Astrocyte (in vitro differentiated cells and primary cell): Measurements from ENCODE around the gene CMTM5. TPM values are rescaled to one million over a fixed set of nuclear protein-coding genes. Genes with fewer than 3 reads are reported as not detected.
A peak's percentile ranks its signal among the peaks of the same experiment; 100 is the strongest.

Experiments used
- DNase-seq: peaks from one replicate; pipeline ENCODE4 v3.0.0-alpha.2; 2010; ENCODE audit warnings: low read depth
- FAIRE-seq: peaks from 2 replicates; lab custom pipeline; 2011; peaks lifted over from hg19 to GRCh38; lab: Jason Lieb, UNC
- H2AFZ ChIP-seq: 2 replicates; pipeline ENCODE4 v1.6.0; 2012; ENCODE audit warnings: low read depth, low read length, inconsistent platforms
- H3K27ac ChIP-seq: 2 replicates; pipeline ENCODE4 v1.5.1; 2011; ENCODE audit warnings: low read depth, low read length, inconsistent platforms
- H3K27me3 ChIP-seq: 2 replicates; pipeline ENCODE4 v1.6.0; 2011; ENCODE audit warnings: low read length, inconsistent platforms; ENCODE audit not compliant: insufficient read depth
- H3K36me3 ChIP-seq: 2 replicates; pipeline ENCODE4 v1.5.1; 2011; ENCODE audit warnings: low read length, inconsistent platforms; ENCODE audit not compliant: insufficient read depth
- H3K4me1 ChIP-seq: 2 replicates; pipeline ENCODE4 v1.5.1; 2011; ENCODE audit warnings: low read length, inconsistent platforms; ENCODE audit not compliant: insufficient read depth
- H3K4me2 ChIP-seq: 2 replicates; pipeline ENCODE4 v1.6.0; 2012; ENCODE audit warnings: low read length, inconsistent platforms
- H3K4me3 ChIP-seq: 2 replicates; pipeline ENCODE4 v1.5.1; 2011; ENCODE audit warnings: low read depth, mild to moderate bottlenecking, low read length, inconsistent platforms; ENCODE audit not compliant: insufficient read depth
- H3K79me2 ChIP-seq: 2 replicates; pipeline ENCODE4 v1.6.0; 2012; ENCODE audit warnings: mild to moderate bottlenecking, low read length, inconsistent platforms; ENCODE audit not compliant: insufficient read depth
- H3K9ac ChIP-seq: 2 replicates; pipeline ENCODE4 v1.6.0; 2012; ENCODE audit warnings: mild to moderate bottlenecking, low read length, inconsistent platforms
- H3K9me3 ChIP-seq: 2 replicates; pipeline ENCODE4 v1.5.1; 2012; ENCODE audit warnings: low read depth, mild to moderate bottlenecking, low read length, inconsistent platforms; ENCODE audit not compliant: insufficient read depth
- H4K20me1 ChIP-seq: 2 replicates; pipeline ENCODE4 v1.6.0; 2012; ENCODE audit warnings: low read length, inconsistent platforms; ENCODE audit not compliant: insufficient read depth
- H3K27ac Mint-ChIP-seq: one replicate; pipeline ENCODE4 v1.8.0; 2021; ENCODE audit warnings: mild to moderate bottlenecking, mixed read lengths; ENCODE audit not compliant: unreplicated experiment
- H3K27me3 Mint-ChIP-seq: one replicate; pipeline ENCODE4 v1.8.0; 2021; ENCODE audit warnings: low read depth, mixed read lengths; ENCODE audit not compliant: unreplicated experiment
- H3K36me3 Mint-ChIP-seq: one replicate; pipeline ENCODE4 v1.8.0; 2021; ENCODE audit warnings: low read depth, mixed read lengths; ENCODE audit not compliant: unreplicated experiment
- H3K4me1 Mint-ChIP-seq: one replicate; pipeline ENCODE4 v1.8.0; 2021; ENCODE audit warnings: low read depth, mixed read lengths; ENCODE audit not compliant: unreplicated experiment
- H3K4me3 Mint-ChIP-seq: one replicate; pipeline ENCODE4 v1.8.0; 2021; ENCODE audit warnings: mild to moderate bottlenecking, moderate library complexity, mixed read lengths; ENCODE audit not compliant: unreplicated experiment
- H3K9me3 Mint-ChIP-seq: one replicate; pipeline ENCODE4 v1.8.0; 2021; ENCODE audit warnings: mild to moderate bottlenecking, mixed read lengths; ENCODE audit not compliant: unreplicated experiment
- EZH2 ChIP-seq: IDR thresholded peaks from 2 replicates; pipeline ENCODE4 v1.6.1; 2012; ENCODE audit warnings: mild to moderate bottlenecking, low read length, inconsistent platforms; ENCODE audit not compliant: insufficient read depth
- total RNA-seq: library from RNA; stranded (reverse); gene quantifications from 2 replicates; pipeline ENCODE4 v1.2.1, GENCODE V29; 2021
- TF ChIP-seq, protein P1 (sequence below): IDR thresholded peaks from 2 replicates; pipeline ENCODE4 v1.5.1; 2011; ENCODE audit warnings: low read depth, mild to moderate bottlenecking, inconsistent platforms, low read length, moderate library complexity; ENCODE audit not compliant: insufficient read depth

CMTM5 gene
- total RNA-seq, 1 donor from 2014 or later = not detected

DNA sequence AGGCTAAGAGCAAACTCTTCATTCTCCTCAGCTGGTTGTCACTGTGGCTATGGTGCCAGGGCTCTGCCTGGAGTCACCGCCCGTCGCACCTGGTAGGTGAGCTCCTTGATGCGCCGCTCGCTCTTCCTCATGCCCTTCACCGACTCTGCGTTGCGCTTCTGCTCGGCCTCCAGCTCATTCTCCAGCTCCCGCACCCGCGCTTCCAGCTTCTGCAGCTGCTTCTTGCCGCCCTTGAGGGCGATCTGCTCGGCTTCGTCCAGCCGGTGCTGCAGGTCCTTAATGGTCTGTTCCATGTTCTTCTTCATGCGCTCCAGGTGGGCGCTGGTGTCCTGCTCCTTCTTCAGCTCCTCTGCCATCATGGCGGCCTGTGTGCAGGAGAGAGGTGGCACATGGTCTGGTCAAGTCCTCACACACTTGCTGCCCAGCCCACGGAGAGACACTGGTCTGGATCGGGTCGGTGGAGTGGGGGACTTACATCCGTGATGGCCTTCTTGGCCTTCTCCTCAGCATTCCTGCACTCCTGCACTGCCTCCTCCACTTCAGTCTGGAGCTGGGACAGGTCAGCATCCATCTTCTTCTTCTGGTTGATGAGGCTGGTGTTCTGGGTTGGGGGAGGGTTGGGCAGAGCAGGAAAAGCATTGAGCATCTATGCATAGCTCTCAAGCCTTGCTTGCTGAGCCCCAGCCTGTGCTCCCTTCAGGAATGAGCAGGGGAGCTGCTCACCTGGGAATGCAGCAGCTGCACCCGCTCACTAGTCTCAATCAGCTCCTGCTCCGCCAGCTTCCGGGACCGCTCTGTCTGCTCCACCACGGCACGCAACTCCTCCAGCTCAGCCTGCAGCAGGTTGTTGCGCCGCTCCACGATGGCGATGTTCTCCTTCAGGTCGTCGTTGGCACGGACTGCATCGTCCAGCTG lies 38.3 kb downstream of the CMTM5 start:
- Histone ChIP-seq H3K79me2 (no peaks in the 10 kb centered on the region), H3K27ac (no peak overlapping the region), H3K9me3 (no peaks in the 10 kb centered on the region), H3K4me2 (no peak overlapping the region), H3K27me3 (no peaks in the 10 kb centered on the region), H3K4me3 (no peak overlapping the region), H3K9ac (no peak overlapping the region), H3K36me3 (no peaks in the 10 kb centered on the region), H4K20me1 (no peaks in the 10 kb centered on the region), H2AFZ (no peak overlapping the region), H3K4me1 (no peaks in the 10 kb centered on the region)
- peaks cover under 1% of the 10 kb centered on the region for H3K36me3 Mint-ChIP-seq
- H3K4me1 Mint-ChIP-seq = no peaks in the 10 kb centered on the region
- no peak overlapping the region for H3K27ac Mint-ChIP-seq
- H3K9me3 Mint-ChIP-seq = peaks cover 3% of the 10 kb centered on the region
- no peak for FAIRE-seq
- H3K27me3 Mint-ChIP-seq = peaks cover 66% of the 10 kb centered on the region
- no peak for TF ChIP-seq EZH2
- TF ChIP-seq, protein P1, sequence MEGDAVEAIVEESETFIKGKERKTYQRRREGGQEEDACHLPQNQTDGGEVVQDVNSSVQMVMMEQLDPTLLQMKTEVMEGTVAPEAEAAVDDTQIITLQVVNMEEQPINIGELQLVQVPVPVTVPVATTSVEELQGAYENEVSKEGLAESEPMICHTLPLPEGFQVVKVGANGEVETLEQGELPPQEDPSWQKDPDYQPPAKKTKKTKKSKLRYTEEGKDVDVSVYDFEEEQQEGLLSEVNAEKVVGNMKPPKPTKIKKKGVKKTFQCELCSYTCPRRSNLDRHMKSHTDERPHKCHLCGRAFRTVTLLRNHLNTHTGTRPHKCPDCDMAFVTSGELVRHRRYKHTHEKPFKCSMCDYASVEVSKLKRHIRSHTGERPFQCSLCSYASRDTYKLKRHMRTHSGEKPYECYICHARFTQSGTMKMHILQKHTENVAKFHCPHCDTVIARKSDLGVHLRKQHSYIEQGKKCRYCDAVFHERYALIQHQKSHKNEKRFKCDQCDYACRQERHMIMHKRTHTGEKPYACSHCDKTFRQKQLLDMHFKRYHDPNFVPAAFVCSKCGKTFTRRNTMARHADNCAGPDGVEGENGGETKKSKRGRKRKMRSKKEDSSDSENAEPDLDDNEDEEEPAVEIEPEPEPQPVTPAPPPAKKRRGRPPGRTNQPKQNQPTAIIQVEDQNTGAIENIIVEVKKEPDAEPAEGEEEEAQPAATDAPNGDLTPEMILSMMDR = no peak
- H3K4me3 Mint-ChIP-seq = peak overlapping the region; percentile 74
- DNase-seq = no peak

DNA sequence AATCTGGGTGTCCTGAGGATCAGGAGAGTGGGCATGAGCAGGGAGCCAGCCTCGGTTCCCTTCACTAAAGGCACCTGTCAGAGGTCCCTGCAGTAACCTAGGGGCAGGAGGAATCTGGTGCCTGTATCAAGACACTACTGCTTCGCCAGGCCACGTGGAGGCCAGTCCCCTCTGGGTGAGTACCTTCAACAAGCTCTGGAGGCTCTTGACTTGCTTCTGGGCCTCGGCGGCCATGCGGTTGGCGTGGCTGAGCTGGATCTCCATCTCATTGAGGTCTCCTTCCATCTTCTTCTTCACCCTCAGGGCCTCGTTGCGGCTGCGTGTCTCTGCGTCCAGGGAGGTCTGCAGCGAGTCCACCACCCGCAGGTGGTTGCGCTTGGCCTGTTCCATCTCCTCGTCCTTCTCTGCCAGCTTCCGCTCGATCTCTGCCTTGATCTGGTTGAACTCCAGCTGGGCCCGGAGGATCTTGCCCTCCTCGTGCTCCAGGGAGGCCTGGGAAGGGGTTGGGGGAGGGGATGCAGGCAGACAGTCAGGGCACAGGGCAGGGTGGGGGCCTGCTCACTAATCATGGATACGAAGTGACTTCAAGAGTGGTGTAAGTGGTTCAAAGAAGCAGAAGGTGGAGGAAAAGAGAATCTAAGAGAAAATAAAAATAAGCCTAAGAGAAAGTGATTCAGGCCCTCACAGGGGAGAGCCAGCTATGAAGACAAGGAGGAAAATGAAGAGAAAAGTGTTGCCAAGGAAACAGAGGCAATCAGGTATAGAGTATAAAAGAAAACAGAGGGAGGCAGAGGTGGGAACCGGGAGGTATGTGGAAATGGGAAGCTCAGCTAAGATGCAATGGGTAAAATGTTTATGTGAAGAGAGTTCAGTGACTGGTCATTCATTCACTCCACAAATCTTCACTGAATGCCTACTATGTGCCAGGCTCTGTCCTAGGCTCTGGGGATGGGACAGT lies 39.3 kb downstream of the CMTM5 start:
- Mint-ChIP-seq H3K4me3 (peak overlapping the region; percentile 54), H3K4me1 (no peaks in the 10 kb centered on the region), H3K27ac (no peak overlapping the region), H3K36me3 (peaks cover 2% of the 10 kb centered on the region), H3K9me3 (peaks cover 6% of the 10 kb centered on the region), H3K27me3 (peaks cover 65% of the 10 kb centered on the region)
- Histone ChIP-seq H3K4me2 (no peak overlapping the region), H3K4me1 (no peaks in the 10 kb centered on the region), H4K20me1 (no peaks in the 10 kb centered on the region), H2AFZ (no peak overlapping the region), H3K4me3 (no peak overlapping the region), H3K9ac (no peak overlapping the region), H3K79me2 (no peaks in the 10 kb centered on the region), H3K27me3 (no peaks in the 10 kb centered on the region), H3K27ac (no peak overlapping the region), H3K9me3 (no peaks in the 10 kb centered on the region), H3K36me3 (no peaks in the 10 kb centered on the region)
- no peak for FAIRE-seq
- DNase-seq = no peak
- TF ChIP-seq EZH2 = no peak
- TF ChIP-seq, protein P1 = no peak
